ENCODE data around the gene HIBADH. TPM values are rescaled to one million over a fixed set of nuclear protein-coding genes. Genes with fewer than 3 reads are reported as not detected.

HIBADH gene
- total RNA-seq, 4 donors from 2014 or later: 42.2 to 56.4 (median 49.0) TPM

GRCh38 chr7:27603813-27604212, 58.9 kb downstream of the HIBADH start:
- Histone ChIP-seq H3K4me3 (no peak overlapping the region), H3K36me3 (no peaks in the 10 kb centered on the region), H3K9me3 (no peaks in the 10 kb centered on the region), H3K27me3 (no peaks in the 10 kb centered on the region), H3K4me1 (peaks cover 2 to 7% of the 10 kb centered on the region in 2 donors), H3K27ac (no peak overlapping the region)
- in situ Hi-C loops (cut with MboI; ENCODE audit: low sequenced_read_pairs in 4 of 4): no loop called here
- TF ChIP-seq CTCF (IDR thresholded peaks at IDR 0.05 in 4 of 5, conservative IDR thresholded peaks at IDR 0.05 in 1 of 5): no peak
- TF ChIP-seq POLR2A (IDR thresholded peaks at IDR 0.05): no peak
- intact Hi-C loops (cut with DNase I; ENCODE audit: low total_unique reads): no loop called here
- ATAC-seq (no peak), DNase-seq (no peak)

GRCh38 chr7:27602766-27603165, 59.9 kb downstream of the HIBADH start:
- intact Hi-C loops (cut with DNase I; ENCODE audit: low total_unique reads) (no loop called here), in situ Hi-C loops (cut with MboI; ENCODE audit: low sequenced_read_pairs in 4 of 4) (no loop called here)
- no peak for ATAC-seq
- no peaks in the 10 kb centered on the region for H3K27me3 ChIP-seq
- no peak overlapping the region for H3K27ac ChIP-seq
- H3K4me3 ChIP-seq: no peak overlapping the region
- H3K4me1 ChIP-seq: peaks cover 0 to 6% of the 10 kb centered on the region in 2 donors
- DNase-seq: no peak
- TF ChIP-seq POLR2A (IDR thresholded peaks at IDR 0.05): no peak
- TF ChIP-seq CTCF (IDR thresholded peaks at IDR 0.05 in 4 of 5, conservative IDR thresholded peaks at IDR 0.05 in 1 of 5): no peak
- no peaks in the 10 kb centered on the region for H3K36me3 ChIP-seq
- no peaks in the 10 kb centered on the region for H3K9me3 ChIP-seq

- no peaks in the 10 kb centered on the region for H3K36me3 ChIP-seq
- in situ Hi-C loops (cut with MboI; ENCODE audit: low sequenced_read_pairs in 4 of 4): no loop called here
- H3K9me3 ChIP-seq: no peaks in the 10 kb centered on the region
- intact Hi-C loops (cut with DNase I; ENCODE audit: low total_unique reads): no loop called here
- ATAC-seq (no peak), DNase-seq (no peak)
- H3K27me3 ChIP-seq: no peaks in the 10 kb centered on the region
- no peak overlapping the region for H3K27ac ChIP-seq
- H3K4me3 ChIP-seq: no peak overlapping the region
- peaks cover 0 to 5% of the 10 kb centered on the region in 2 donors for H3K4me1 ChIP-seq
- TF ChIP-seq POLR2A (IDR thresholded peaks at IDR 0.05): no peak
- TF ChIP-seq CTCF (IDR thresholded peaks at IDR 0.05 in 4 of 5, conservative IDR thresholded peaks at IDR 0.05 in 1 of 5): no peak
These were observed 61.5 kb downstream of the HIBADH start for GRCh38 chr7:27601217-27601616.

GRCh38 chr7:27600247-27600646, 62.4 kb downstream of the HIBADH start:
- DNase-seq: no peak
- no peaks in the 10 kb centered on the region for H3K27me3 ChIP-seq
- in situ Hi-C loops (cut with MboI; ENCODE audit: low sequenced_read_pairs in 4 of 4): no loop called here
- no peak overlapping the region for H3K27ac ChIP-seq
- intact Hi-C loops (cut with DNase I; ENCODE audit: low total_unique reads): no loop called here
- H3K36me3 ChIP-seq: no peaks in the 10 kb centered on the region
- no peak for ATAC-seq
- TF ChIP-seq CTCF (IDR thresholded peaks at IDR 0.05 in 4 of 5, conservative IDR thresholded peaks at IDR 0.05 in 1 of 5): no peak
- TF ChIP-seq POLR2A (IDR thresholded peaks at IDR 0.05): no peak
- H3K4me1 ChIP-seq: no peaks in the 10 kb centered on the region
- no peak overlapping the region for H3K4me3 ChIP-seq
- H3K9me3 ChIP-seq: no peaks in the 10 kb centered on the region

- intact Hi-C loops (cut with DNase I; ENCODE audit: low total_unique reads) (no loop called here), in situ Hi-C loops (cut with MboI; ENCODE audit: low sequenced_read_pairs in 4 of 4) (no loop called here)
- H3K4me3 ChIP-seq: no peak overlapping the region
- ATAC-seq (no peak), DNase-seq (no peak)
- no peaks in the 10 kb centered on the region for H3K4me1 ChIP-seq
- no peak for TF ChIP-seq POLR2A (IDR thresholded peaks at IDR 0.05)
- no peak for TF ChIP-seq CTCF (IDR thresholded peaks at IDR 0.05 in 4 of 5, conservative IDR thresholded peaks at IDR 0.05 in 1 of 5)
- H3K9me3 ChIP-seq: no peaks in the 10 kb centered on the region
- no peaks in the 10 kb centered on the region for H3K27me3 ChIP-seq
- H3K27ac ChIP-seq: no peak overlapping the region
- H3K36me3 ChIP-seq: no peaks in the 10 kb centered on the region
These were observed 67.7 kb downstream of the HIBADH start for GRCh38 chr7:27595009-27595408.

All from gastrocnemius medialis (tissue), 4 donors.